Measurements from ENCODE around the gene KDM4B. TPM values are rescaled to one million over a fixed set of nuclear protein-coding genes. Genes with fewer than 3 reads are reported as not detected.
"Not testable (repeated sequence)": the region's sequence is repeated elsewhere in the genome, so short reads cannot be mapped to it uniquely, and the experiment has no call there.

The KDM4B gene
- polyA plus RNA-seq, 1 donor from 2014 or later = 78.2 TPM

DNA sequence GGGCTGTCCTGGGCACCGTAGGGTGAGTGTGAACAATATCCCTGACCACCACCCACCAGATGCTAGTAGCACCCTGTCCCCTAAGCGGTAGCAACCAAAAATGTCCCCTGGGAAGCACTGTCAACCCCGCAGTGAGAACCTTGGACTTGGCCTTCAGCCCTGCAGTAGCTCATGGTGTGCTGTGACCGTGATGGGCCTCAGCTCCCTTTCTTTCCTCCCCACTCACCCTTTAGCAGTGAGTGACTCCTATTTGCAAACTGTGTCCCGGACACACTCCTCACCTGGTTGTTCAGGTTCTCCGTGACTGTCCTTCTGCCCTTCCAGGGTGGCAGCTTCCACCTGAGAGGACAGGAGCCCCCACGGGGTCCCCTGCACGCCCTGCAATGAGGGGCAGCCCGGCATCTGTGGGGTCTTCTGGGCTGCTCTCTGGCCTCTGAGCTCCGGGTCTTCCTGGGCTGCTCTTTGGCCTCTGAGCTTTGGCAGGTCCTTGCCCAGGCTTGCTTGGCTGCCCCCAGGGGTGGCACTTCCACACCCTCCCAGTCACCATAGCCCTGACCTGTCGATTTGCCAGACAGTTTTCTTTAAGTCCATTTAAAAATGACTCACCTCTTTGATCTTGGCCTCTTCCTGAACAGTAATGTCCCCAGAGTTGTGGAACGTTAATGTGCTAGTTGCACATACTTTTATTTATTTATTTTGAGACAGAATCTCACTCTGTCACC is 3.8 kb downstream of the KDM4B start:
- peaks cover 11% of the 10 kb centered on the region for H3K36me3 Mint-ChIP-seq
- peak overlapping the region; percentile 54 to 96 (median 85) for H3K27ac Mint-ChIP-seq
- peaks cover 4% of the 10 kb centered on the region for H3K27me3 Mint-ChIP-seq
- peak overlapping the region in 1 of 4 donors; percentile 52 for H3K4me3 Mint-ChIP-seq
- H3K4me1 Mint-ChIP-seq = peaks cover 33 to 44% (median 37%) of the 10 kb centered on the region in 3 donors
- no peaks in the 10 kb centered on the region for H3K9me3 Mint-ChIP-seq

GRCh38 chr19:4974880-4975469 is 6.1 kb downstream of the KDM4B start:
- peak overlapping the region in 1 of 3 donors; percentile 4 for H3K27ac Mint-ChIP-seq
- peaks cover 32 to 38% (median 33%) of the 10 kb centered on the region in 3 donors for H3K4me1 Mint-ChIP-seq
- peaks cover 12% of the 10 kb centered on the region for H3K36me3 Mint-ChIP-seq
- no peaks in the 10 kb centered on the region for H3K9me3 Mint-ChIP-seq
- H3K27me3 Mint-ChIP-seq = peaks cover 4% of the 10 kb centered on the region
- H3K4me3 Mint-ChIP-seq = peak overlapping the region in 3 of 4 donors; percentile 17 to 46 (median 39)

GRCh38 chr19:4975601-4976000 is 6.7 kb downstream of the KDM4B start:
- H3K27me3 Mint-ChIP-seq, H3K4me3 Mint-ChIP-seq, H3K9me3 Mint-ChIP-seq, H3K27ac Mint-ChIP-seq: not testable (repeated sequence)
- H3K36me3 Mint-ChIP-seq = peaks cover 12% of the 10 kb centered on the region
- H3K4me1 Mint-ChIP-seq = peaks cover 27 to 36% (median 28%) of the 10 kb centered on the region in 3 donors

- Mint-ChIP-seq H3K27me3 (no peaks in the 10 kb centered on the region), H3K4me3 (peak overlapping the region in 3 of 4 donors; percentile 77 to 89 (median 81)), H3K9me3 (no peaks in the 10 kb centered on the region), H3K27ac (peak overlapping the region in 2 of 3 donors; percentile 31 to 87), H3K4me1 (peaks cover 23 to 31% (median 24%) of the 10 kb centered on the region in 3 donors), H3K36me3 (peaks cover 10% of the 10 kb centered on the region)
These were observed 7.7 kb downstream of the KDM4B start for GRCh38 chr19:4976401-4977298.

DNA sequence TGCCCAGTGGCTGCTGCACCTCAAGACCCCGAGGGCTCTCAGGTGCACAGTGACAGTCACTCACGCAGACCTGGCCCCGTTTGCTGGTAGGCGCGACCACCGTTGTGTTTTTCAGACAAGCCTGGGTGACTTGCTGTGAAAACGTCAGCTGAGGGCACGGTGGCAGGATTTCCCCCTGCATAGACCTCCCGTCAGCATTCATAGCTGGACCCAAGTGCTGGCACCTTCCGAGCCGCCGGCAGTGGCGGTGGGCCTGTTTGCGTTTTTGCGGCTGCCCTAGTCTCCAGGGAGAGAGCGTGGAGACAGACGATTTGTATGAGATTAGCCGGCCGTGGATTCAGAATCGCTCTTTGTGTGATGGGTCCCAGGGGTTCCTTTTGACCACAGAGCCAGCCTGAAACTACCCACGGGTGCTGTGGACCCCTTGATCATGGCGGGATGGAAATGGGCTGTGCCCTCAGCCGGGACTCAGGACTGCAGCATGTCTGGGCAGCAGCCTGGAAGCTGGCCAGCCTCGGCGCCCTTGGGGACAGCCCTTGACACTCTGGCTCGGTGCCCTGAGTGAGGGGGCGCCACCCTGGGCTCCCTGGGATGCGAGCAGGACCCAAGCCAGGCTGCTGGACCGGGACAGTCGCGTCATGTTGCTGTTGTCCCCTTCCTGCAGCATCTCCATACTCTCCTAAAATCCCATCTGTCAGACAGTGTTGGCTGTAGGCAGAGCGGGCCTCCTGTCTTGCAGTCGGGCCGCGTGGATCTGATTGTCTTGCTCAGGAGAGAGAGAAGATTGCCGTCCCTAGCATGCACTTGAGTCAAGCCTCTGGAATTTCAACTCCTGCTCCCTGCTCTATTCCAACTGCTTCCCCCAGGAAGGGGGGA is 8.6 kb downstream of the KDM4B start:
- H3K9me3 Mint-ChIP-seq = no peaks in the 10 kb centered on the region
- H3K4me1 Mint-ChIP-seq = peaks cover 21 to 32% (median 24%) of the 10 kb centered on the region in 3 donors
- H3K27ac Mint-ChIP-seq = peak overlapping the region; percentile 31 to 93 (median 87)
- peaks cover 10% of the 10 kb centered on the region for H3K36me3 Mint-ChIP-seq
- H3K4me3 Mint-ChIP-seq = peak overlapping the region in 2 of 4 donors; percentile 43 to 89
- no peaks in the 10 kb centered on the region for H3K27me3 Mint-ChIP-seq

- Mint-ChIP-seq H3K27me3 (no peaks in the 10 kb centered on the region), H3K27ac (peak overlapping the region in 1 of 3 donors; percentile 73), H3K4me3 (peak overlapping the region in 1 of 4 donors; percentile 39), H3K36me3 (peaks cover 10% of the 10 kb centered on the region), H3K9me3 (no peaks in the 10 kb centered on the region), H3K4me1 (peaks cover 25 to 38% (median 28%) of the 10 kb centered on the region in 3 donors)
These were observed 10.4 kb downstream of the KDM4B start for GRCh38 chr19:4979211-4979807.

GRCh38 chr19:4980067-4980466 is 11.2 kb downstream of the KDM4B start:
- Mint-ChIP-seq H3K4me1 (peaks cover 23 to 34% (median 24%) of the 10 kb centered on the region in 3 donors), H3K36me3 (peaks cover 9% of the 10 kb centered on the region), H3K4me3 (no peak overlapping the region), H3K9me3 (no peaks in the 10 kb centered on the region), H3K27ac (no peak overlapping the region), H3K27me3 (no peaks in the 10 kb centered on the region)

GRCh38 chr19:4980838-4981680 is 12.1 kb downstream of the KDM4B start:
- Mint-ChIP-seq H3K36me3 (peaks cover 9% of the 10 kb centered on the region), H3K4me1 (peaks cover 21 to 34% (median 23%) of the 10 kb centered on the region in 3 donors), H3K27ac (peak overlapping the region; percentile 32 to 78 (median 39)), H3K27me3 (no peaks in the 10 kb centered on the region), H3K4me3 (peak overlapping the region in 2 of 4 donors; percentile 43 to 80), H3K9me3 (no peaks in the 10 kb centered on the region)

DNA sequence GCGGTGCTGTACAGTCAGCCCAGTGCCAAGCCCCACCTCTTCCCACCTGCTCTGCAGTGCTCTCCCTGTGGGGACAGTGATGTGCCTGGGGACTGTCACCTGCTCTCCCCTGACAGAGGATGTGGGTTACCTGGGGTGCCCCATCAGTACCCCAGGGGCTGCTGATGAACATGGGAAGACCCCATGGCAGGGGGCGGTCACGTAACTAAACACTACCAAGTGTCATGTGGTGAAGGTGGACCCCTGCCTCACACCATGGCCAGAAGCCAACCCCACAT is 12.7 kb downstream of the KDM4B start:
- no peaks in the 10 kb centered on the region for H3K27me3 Mint-ChIP-seq
- H3K36me3 Mint-ChIP-seq = peaks cover 9% of the 10 kb centered on the region
- H3K4me1 Mint-ChIP-seq = peaks cover 17 to 30% (median 23%) of the 10 kb centered on the region in 3 donors
- H3K4me3 Mint-ChIP-seq = peak overlapping the region in 2 of 4 donors; percentile 77 to 85
- H3K9me3 Mint-ChIP-seq = no peaks in the 10 kb centered on the region
- H3K27ac Mint-ChIP-seq = peak overlapping the region in 2 of 3 donors; percentile 27 to 78

- Mint-ChIP-seq H3K4me1 (peaks cover 11 to 26% (median 14%) of the 10 kb centered on the region in 3 donors), H3K4me3 (peak overlapping the region in 1 of 4 donors; percentile 28), H3K9me3 (no peaks in the 10 kb centered on the region), H3K27ac (no peak overlapping the region), H3K36me3 (peaks cover 2% of the 10 kb centered on the region), H3K27me3 (no peaks in the 10 kb centered on the region)
These were observed 14.6 kb downstream of the KDM4B start for GRCh38 chr19:4983346-4984105.

GRCh38 chr19:4984106-4984380 is 15.1 kb downstream of the KDM4B start:
- Mint-ChIP-seq H3K4me1 (peaks cover 11 to 26% (median 14%) of the 10 kb centered on the region in 3 donors), H3K27me3 (no peaks in the 10 kb centered on the region), H3K9me3 (no peaks in the 10 kb centered on the region), H3K27ac (no peak overlapping the region), H3K36me3 (peaks cover 2% of the 10 kb centered on the region), H3K4me3 (no peak overlapping the region)

DNA sequence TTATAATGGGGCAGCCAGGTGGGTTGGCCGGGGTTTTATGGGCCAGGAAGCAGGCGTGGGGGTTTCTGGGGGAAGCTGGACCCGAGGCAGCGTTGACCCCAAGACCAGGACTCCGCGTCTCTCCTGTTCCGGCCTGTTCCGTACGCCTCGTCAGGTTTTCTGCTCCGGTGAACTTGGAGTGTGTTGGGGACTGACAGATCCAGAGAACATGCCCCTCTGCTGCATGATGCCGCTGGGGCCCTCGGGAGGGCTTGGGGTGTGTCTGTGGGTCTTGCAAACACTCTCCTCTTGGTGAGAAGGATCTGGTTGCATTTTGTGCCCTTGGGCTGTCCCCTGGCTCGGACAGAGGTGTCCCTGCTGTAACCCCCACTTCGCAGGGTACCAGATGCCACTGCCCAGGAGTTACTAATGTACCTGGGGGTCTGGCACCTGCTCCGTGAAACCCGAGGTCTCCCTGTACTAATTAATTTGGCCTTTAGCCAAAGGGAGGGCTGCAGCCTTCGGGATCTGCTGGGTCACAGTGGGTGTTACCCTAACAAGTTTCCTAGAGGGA is 15.6 kb downstream of the KDM4B start:
- peaks cover 10 to 23% (median 11%) of the 10 kb centered on the region in 3 donors for H3K4me1 Mint-ChIP-seq
- H3K9me3 Mint-ChIP-seq = no peaks in the 10 kb centered on the region
- H3K36me3 Mint-ChIP-seq = peaks cover 2% of the 10 kb centered on the region
- no peak overlapping the region for H3K4me3 Mint-ChIP-seq
- H3K27ac Mint-ChIP-seq = no peak overlapping the region
- H3K27me3 Mint-ChIP-seq = no peaks in the 10 kb centered on the region

Measured in IgD-negative memory B cell (primary cell).